Measurements from ENCODE around the gene TLK1. TPM values are rescaled to one million over a fixed set of nuclear protein-coding genes. Genes with fewer than 3 reads are reported as not detected.

TLK1 gene
- total RNA-seq, 4 donors from 2014 or later, result 32.2 to 64.3 (median 45.4) TPM

- H3K9me3 ChIP-seq, result no peaks in the 10 kb centered on the region
- no peaks in the 10 kb centered on the region for H3K27me3 ChIP-seq
- no peak for TF ChIP-seq POLR2AphosphoS5 (IDR thresholded peaks at IDR 0.05)
- no peak for TF ChIP-seq POLR2A (IDR thresholded peaks at IDR 0.05)
- no peak for TF ChIP-seq CTCF (IDR thresholded peaks at IDR 0.05)
- TF ChIP-seq EP300 (IDR thresholded peaks at IDR 0.05), result no peak
- H3K4me3 ChIP-seq, result no peak overlapping the region
- no peaks in the 10 kb centered on the region for H3K36me3 ChIP-seq
- 94% methylated on average over 3 to 7 of the region's 7 CpGs for WGBS, 2 donors (ENCODE audit: low coverage in 1 of 2)
- no peak for ATAC-seq
- H3K4me1 ChIP-seq, result peaks cover 0 to 6% (median 0%) of the 10 kb centered on the region in 3 donors
- no peak overlapping the region for H3K27ac ChIP-seq
Observed at GRCh38 chr2:171107803-171108202, 52.9 kb downstream of the TLK1 start.

GRCh38 chr2:171104379-171104778 is 56.3 kb downstream of the TLK1 start:
- peaks cover 0 to 10% (median 0%) of the 10 kb centered on the region in 3 donors for H3K9me3 ChIP-seq
- no peaks in the 10 kb centered on the region for H3K4me1 ChIP-seq
- no peak for TF ChIP-seq POLR2AphosphoS5 (IDR thresholded peaks at IDR 0.05)
- no peak for TF ChIP-seq EP300 (IDR thresholded peaks at IDR 0.05)
- TF ChIP-seq CTCF (IDR thresholded peaks at IDR 0.05), result no peak
- no peak for TF ChIP-seq POLR2A (IDR thresholded peaks at IDR 0.05)
- H3K27me3 ChIP-seq, result no peaks in the 10 kb centered on the region
- ATAC-seq, result no peak
- H3K27ac ChIP-seq, result no peak overlapping the region
- no peaks in the 10 kb centered on the region for H3K36me3 ChIP-seq
- H3K4me3 ChIP-seq, result no peak overlapping the region
- WGBS, 2 donors (ENCODE audit: low coverage in 1 of 2), result 100% methylated on average over 1 of the region's 1 CpG

- 71 to 90% methylated on average over 3 to 4 of the region's 4 CpGs for WGBS, 2 donors (ENCODE audit: low coverage in 1 of 2)
- H3K27me3 ChIP-seq, result no peaks in the 10 kb centered on the region
- no peak overlapping the region for H3K27ac ChIP-seq
- no peaks in the 10 kb centered on the region for H3K4me1 ChIP-seq
- peaks cover 0 to 26% (median 2%) of the 10 kb centered on the region in 3 donors for H3K9me3 ChIP-seq
- ATAC-seq, result no peak
- peaks cover 0 to 2% of the 10 kb centered on the region in 2 donors for H3K36me3 ChIP-seq
- H3K4me3 ChIP-seq, result no peak overlapping the region
- TF ChIP-seq POLR2AphosphoS5 (IDR thresholded peaks at IDR 0.05) (no peak), EP300 (IDR thresholded peaks at IDR 0.05) (no peak), CTCF (IDR thresholded peaks at IDR 0.05) (no peak), POLR2A (IDR thresholded peaks at IDR 0.05) (no peak)
Observed at GRCh38 chr2:171102802-171103201, 57.9 kb downstream of the TLK1 start.

- no peak for ATAC-seq
- WGBS, 2 donors (ENCODE audit: low coverage in 1 of 2), result 90 to 91% methylated on average over 2 to 3 of the region's 3 CpGs
- Histone ChIP-seq H3K27ac (no peak overlapping the region), H3K9me3 (peaks cover 0 to 36% (median 2%) of the 10 kb centered on the region in 3 donors), H3K27me3 (no peaks in the 10 kb centered on the region), H3K4me1 (no peaks in the 10 kb centered on the region), H3K36me3 (peaks cover 0 to 6% of the 10 kb centered on the region in 2 donors), H3K4me3 (no peak overlapping the region)
- no peak for TF ChIP-seq CTCF (IDR thresholded peaks at IDR 0.05)
- TF ChIP-seq EP300 (IDR thresholded peaks at IDR 0.05), result no peak
- TF ChIP-seq POLR2AphosphoS5 (IDR thresholded peaks at IDR 0.05), result no peak
- TF ChIP-seq POLR2A (IDR thresholded peaks at IDR 0.05), result no peak
Observed at GRCh38 chr2:171100370-171100769, 60.3 kb downstream of the TLK1 start.

GRCh38 chr2:171098607-171099006 is 62.1 kb downstream of the TLK1 start:
- ATAC-seq, result no peak
- no peaks in the 10 kb centered on the region for H3K27me3 ChIP-seq
- H3K4me1 ChIP-seq, result no peaks in the 10 kb centered on the region
- H3K36me3 ChIP-seq, result peaks cover 0 to 6% of the 10 kb centered on the region in 2 donors
- no peak overlapping the region for H3K4me3 ChIP-seq
- no peak overlapping the region for H3K27ac ChIP-seq
- H3K9me3 ChIP-seq, result peaks cover 0 to 36% (median 2%) of the 10 kb centered on the region in 3 donors
- TF ChIP-seq EP300 (IDR thresholded peaks at IDR 0.05) (no peak), POLR2A (IDR thresholded peaks at IDR 0.05) (no peak), CTCF (IDR thresholded peaks at IDR 0.05) (no peak), POLR2AphosphoS5 (IDR thresholded peaks at IDR 0.05) (no peak)
